Activated naive CD4-positive, alpha-beta T cell treated with anti-CD3 and anti-CD28 coated beads, Interleukin-2, amount 50 U/mL, for 24 hours (primary cell): ENCODE measurements around the gene ZNF581.

ENCODE experiments used
- H3K27ac Mint-ChIP-seq: one replicate; pipeline ENCODE4 v1.8.0; 2021; ENCODE audit warnings: mild to moderate bottlenecking, mixed read lengths
- H3K27me3 Mint-ChIP-seq: one replicate; pipeline ENCODE4 v1.8.0; 2021; ENCODE audit warnings: mixed read lengths
- H3K36me3 Mint-ChIP-seq: one replicate; pipeline ENCODE4 v1.8.0; 2021; ENCODE audit warnings: mixed read lengths
- H3K4me1 Mint-ChIP-seq: one replicate; pipeline ENCODE4 v1.8.0; 2021; ENCODE audit warnings: mixed read lengths
- H3K4me3 Mint-ChIP-seq: one replicate; pipeline ENCODE4 v1.8.0; 2021; ENCODE audit warnings: mild to moderate bottlenecking, mixed read lengths
- H3K9me3 Mint-ChIP-seq: one replicate; pipeline ENCODE4 v1.8.0; 2021; ENCODE audit warnings: mixed read lengths

The ZNF581 gene

GRCh38 chr19:55684946-55685681 lies 41.7 kb downstream of the ZNF581 start:
- Mint-ChIP-seq H3K27ac (no peak overlapping the region), H3K4me3 (no peak overlapping the region), H3K36me3 (no peaks in the 10 kb centered on the region), H3K4me1 (peaks cover 18% of the 10 kb centered on the region), H3K27me3 (no peaks in the 10 kb centered on the region), H3K9me3 (no peaks in the 10 kb centered on the region)

GRCh38 chr19:55685776-55686175 lies 42.3 kb downstream of the ZNF581 start:
- H3K27me3 Mint-ChIP-seq, result no peaks in the 10 kb centered on the region
- peaks cover 11% of the 10 kb centered on the region for H3K4me1 Mint-ChIP-seq
- no peaks in the 10 kb centered on the region for H3K36me3 Mint-ChIP-seq
- H3K27ac Mint-ChIP-seq, result no peak overlapping the region
- H3K4me3 Mint-ChIP-seq, result no peak overlapping the region
- H3K9me3 Mint-ChIP-seq, result no peaks in the 10 kb centered on the region

GRCh38 chr19:55686311-55687050 lies 43.0 kb downstream of the ZNF581 start:
- H3K9me3 Mint-ChIP-seq, result no peaks in the 10 kb centered on the region
- H3K27me3 Mint-ChIP-seq, result no peaks in the 10 kb centered on the region
- H3K36me3 Mint-ChIP-seq, result no peaks in the 10 kb centered on the region
- H3K27ac Mint-ChIP-seq, result no peak overlapping the region
- no peak overlapping the region for H3K4me3 Mint-ChIP-seq
- H3K4me1 Mint-ChIP-seq, result peaks cover 11% of the 10 kb centered on the region

- H3K27me3 Mint-ChIP-seq, result no peaks in the 10 kb centered on the region
- H3K36me3 Mint-ChIP-seq, result no peaks in the 10 kb centered on the region
- H3K4me3 Mint-ChIP-seq, result no peak overlapping the region
- no peaks in the 10 kb centered on the region for H3K9me3 Mint-ChIP-seq
- H3K27ac Mint-ChIP-seq, result no peak overlapping the region
- H3K4me1 Mint-ChIP-seq, result peaks cover 11% of the 10 kb centered on the region
Observed at GRCh38 chr19:55687281-55688201, 44.1 kb downstream of the ZNF581 start.

GRCh38 chr19:55688422-55689218 lies 45.2 kb downstream of the ZNF581 start:
- H3K9me3 Mint-ChIP-seq, result no peaks in the 10 kb centered on the region
- peak overlapping the region; percentile 30 for H3K27ac Mint-ChIP-seq
- no peaks in the 10 kb centered on the region for H3K27me3 Mint-ChIP-seq
- no peak overlapping the region for H3K4me3 Mint-ChIP-seq
- H3K4me1 Mint-ChIP-seq, result peaks cover 8% of the 10 kb centered on the region
- H3K36me3 Mint-ChIP-seq, result no peaks in the 10 kb centered on the region

GRCh38 chr19:55689411-55690108 lies 46.1 kb downstream of the ZNF581 start:
- H3K27me3 Mint-ChIP-seq, result no peaks in the 10 kb centered on the region
- peaks cover 3% of the 10 kb centered on the region for H3K4me1 Mint-ChIP-seq
- H3K36me3 Mint-ChIP-seq, result no peaks in the 10 kb centered on the region
- no peak overlapping the region for H3K4me3 Mint-ChIP-seq
- H3K27ac Mint-ChIP-seq, result no peak overlapping the region
- H3K9me3 Mint-ChIP-seq, result no peaks in the 10 kb centered on the region

- H3K27ac Mint-ChIP-seq, result no peak overlapping the region
Observed at GRCh38 chr19:55690109-55690768, 46.8 kb downstream of the ZNF581 start.

GRCh38 chr19:55690769-55691545 lies 47.5 kb downstream of the ZNF581 start:
- H3K9me3 Mint-ChIP-seq, result no peaks in the 10 kb centered on the region
- no peak overlapping the region for H3K4me3 Mint-ChIP-seq
- no peaks in the 10 kb centered on the region for H3K27me3 Mint-ChIP-seq
- H3K36me3 Mint-ChIP-seq, result no peaks in the 10 kb centered on the region
- H3K4me1 Mint-ChIP-seq, result no peaks in the 10 kb centered on the region
- no peak overlapping the region for H3K27ac Mint-ChIP-seq

More at GRCh38 chr19:55690109-55690768, 46.8 kb downstream of the ZNF581 start:
- Mint-ChIP-seq H3K36me3 (no peaks in the 10 kb centered on the region), H3K4me1 (no peaks in the 10 kb centered on the region), H3K9me3 (no peaks in the 10 kb centered on the region), H3K4me3 (no peak overlapping the region), H3K27me3 (no peaks in the 10 kb centered on the region)

- no peaks in the 10 kb centered on the region for H3K4me1 Mint-ChIP-seq
- H3K36me3 Mint-ChIP-seq, result no peaks in the 10 kb centered on the region
- no peaks in the 10 kb centered on the region for H3K9me3 Mint-ChIP-seq
- no peak overlapping the region for H3K4me3 Mint-ChIP-seq
- no peaks in the 10 kb centered on the region for H3K27me3 Mint-ChIP-seq
- H3K27ac Mint-ChIP-seq, result no peak overlapping the region
Observed at GRCh38 chr19:55691561-55692481, 48.4 kb downstream of the ZNF581 start.

GRCh38 chr19:55692681-55693081 lies 49.2 kb downstream of the ZNF581 start:
- no peak overlapping the region for H3K27ac Mint-ChIP-seq
- H3K4me1 Mint-ChIP-seq, result no peaks in the 10 kb centered on the region
- no peaks in the 10 kb centered on the region for H3K27me3 Mint-ChIP-seq
- H3K4me3 Mint-ChIP-seq, result no peak overlapping the region
- no peaks in the 10 kb centered on the region for H3K36me3 Mint-ChIP-seq
- H3K9me3 Mint-ChIP-seq, result no peaks in the 10 kb centered on the region

GRCh38 chr19:55693336-55693974 lies 50.0 kb downstream of the ZNF581 start:
- H3K36me3 Mint-ChIP-seq, result peaks cover under 1% of the 10 kb centered on the region
- H3K9me3 Mint-ChIP-seq, result no peaks in the 10 kb centered on the region
- no peak overlapping the region for H3K27ac Mint-ChIP-seq

GRCh38 chr19:55694241-55694655 lies 50.8 kb downstream of the ZNF581 start:
- Mint-ChIP-seq H3K36me3 (peaks cover 2% of the 10 kb centered on the region), H3K4me3 (no peak overlapping the region), H3K9me3 (no peaks in the 10 kb centered on the region), H3K4me1 (no peaks in the 10 kb centered on the region), H3K27me3 (no peaks in the 10 kb centered on the region), H3K27ac (no peak overlapping the region)

More at GRCh38 chr19:55693336-55693974, 50.0 kb downstream of the ZNF581 start:
- Mint-ChIP-seq H3K4me1 (no peaks in the 10 kb centered on the region), H3K27me3 (no peaks in the 10 kb centered on the region), H3K4me3 (no peak overlapping the region)
